Hepatocyte (in vitro differentiated cells): ENCODE results near the gene XKRX. TPM values are rescaled to one million over a fixed set of nuclear protein-coding genes. Genes with fewer than 3 reads are reported as not detected.

Experiments
- DNase-seq: peaks from one replicate; pipeline ENCODE4 v3.0.0-alpha.2; 2016; ENCODE audit warnings: low spot score
- H2AFZ ChIP-seq: fragments of 200-600 bp; sonication (generic); 2 replicates; pipeline ENCODE4 v1.6.0; 2016; ENCODE audit warnings: antibody characterized with exemption, mild to moderate bottlenecking
- H3K27ac ChIP-seq: fragments of 200-600 bp; sonication (generic); 2 replicates; pipeline ENCODE4 v1.5.1; 2016; ENCODE audit warnings: mild to moderate bottlenecking
- H3K27me3 ChIP-seq: fragments of 200-600 bp; sonication (generic); 2 replicates; pipeline ENCODE4 v1.6.1; 2016
- H3K36me3 ChIP-seq: fragments of 200-600 bp; sonication (generic); replicated peaks from 2 replicates; pipeline ENCODE4 v1.5.1; 2016; ENCODE audit warnings: low read depth; ENCODE audit not compliant: insufficient read depth
- H3K4me1 ChIP-seq: fragments of 200-600 bp; sonication (generic); 2 replicates; pipeline ENCODE4 v1.5.1; 2016; ENCODE audit warnings: mild to moderate bottlenecking, moderate library complexity; ENCODE audit not compliant: insufficient read depth
- H3K4me2 ChIP-seq: fragments of 200-600 bp; sonication (generic); 2 replicates; pipeline ENCODE4 v1.6.0; 2016
- H3K4me3 ChIP-seq: fragments of 200-600 bp; sonication (generic); 2 replicates; pipeline ENCODE4 v1.5.1; 2016; ENCODE audit warnings: mild to moderate bottlenecking
- H3K79me2 ChIP-seq: fragments of 200-600 bp; sonication (generic); 2 replicates; pipeline ENCODE4 v1.6.0; 2017; ENCODE audit warnings: mild to moderate bottlenecking
- H3K9me2 ChIP-seq: fragments of 200-600 bp; sonication (generic); replicated peaks from 2 replicates; pipeline ENCODE4 v1.6.0; 2017; ENCODE audit warnings: mild to moderate bottlenecking; ENCODE audit not compliant: insufficient read depth
- H3K9me3 ChIP-seq: fragments of 200-600 bp; sonication (generic); 2 replicates; pipeline ENCODE4 v1.5.1; 2016; ENCODE audit warnings: low read depth, mild to moderate bottlenecking
- H4K20me1 ChIP-seq: fragments of 200-600 bp; sonication (generic); 2 replicates; pipeline ENCODE4 v1.6.0; 2016; ENCODE audit warnings: mild to moderate bottlenecking; ENCODE audit not compliant: insufficient read depth, poor library complexity, severe bottlenecking
- EZH2 ChIP-seq: fragments of 200-600 bp; sonication (generic); IDR thresholded peaks from 2 replicates; pipeline ENCODE4 v1.6.1; 2016; ENCODE audit warnings: antibody characterized with exemption, mild to moderate bottlenecking, borderline replicate concordance
- EZH2phosphoT487 ChIP-seq: fragments of 200-600 bp; sonication (generic); IDR thresholded peaks from one replicate; pipeline ENCODE4 v1.6.1; 2018; ENCODE audit warnings: antibody characterized with exemption, mild to moderate bottlenecking, low read depth, moderate library complexity; ENCODE audit not compliant: unreplicated experiment, severe bottlenecking
- WGBS: methylation state at CpG from one replicate; pipeline ENCODE4 v1.1.6; 2016; ENCODE audit warnings: low lambda C conversion rate; ENCODE audit errors: missing lambda C conversion rate; 5-methylcytosine and 5-hydroxymethylcytosine counted together
- polyA plus RNA-seq: library from polyadenylated mRNA; unstranded; fragments of >200 nt; fragmentation: Nextera tagmentation; extraction: Ambion mirVana; gene quantifications from 2 replicates; pipeline ENCODE4 v1.2.1, GENCODE V29; 2016
- total RNA-seq: library from RNA; depleted of rRNA; stranded (reverse); fragments of >200 nt; gene quantifications from 2 replicates; pipeline ENCODE4 v1.2.3, GENCODE V29; 2014
- TF ChIP-seq, protein P1 (sequence below): fragments of 200-600 bp; sonication (generic); IDR thresholded peaks from 2 replicates; pipeline ENCODE4 v1.5.1; 2016; ENCODE audit warnings: antibody characterized with exemption, mild to moderate bottlenecking; ENCODE audit not compliant: poor library complexity

Gene XKRX
- total and polyA plus RNA-seq, 2 experiments from 2014 or later, result 1.1 to 8.7 TPM

DNA sequence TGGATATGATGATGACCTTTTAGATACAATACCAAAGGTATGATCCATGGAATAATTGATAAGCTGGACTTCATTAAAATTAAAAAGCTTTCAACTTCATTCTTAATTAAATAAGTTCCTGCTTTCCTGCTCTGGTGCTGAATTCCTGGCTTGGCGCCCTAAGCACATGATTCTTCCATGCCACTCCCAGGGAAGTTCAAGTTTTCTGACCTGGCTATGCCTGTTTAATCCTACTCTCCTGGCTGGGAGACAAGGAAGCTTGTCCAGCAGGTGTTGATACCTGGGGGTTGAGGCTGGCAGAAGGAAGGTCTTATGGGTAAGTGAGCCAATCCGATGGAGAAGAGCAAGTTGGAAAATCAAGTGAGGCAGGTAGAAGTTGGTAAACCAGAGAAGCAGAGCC, 24.3 kb downstream of the XKRX start:
- no peaks in the 10 kb centered on the region for H4K20me1 ChIP-seq
- no peak for DNase-seq
- TF ChIP-seq, protein P1, sequence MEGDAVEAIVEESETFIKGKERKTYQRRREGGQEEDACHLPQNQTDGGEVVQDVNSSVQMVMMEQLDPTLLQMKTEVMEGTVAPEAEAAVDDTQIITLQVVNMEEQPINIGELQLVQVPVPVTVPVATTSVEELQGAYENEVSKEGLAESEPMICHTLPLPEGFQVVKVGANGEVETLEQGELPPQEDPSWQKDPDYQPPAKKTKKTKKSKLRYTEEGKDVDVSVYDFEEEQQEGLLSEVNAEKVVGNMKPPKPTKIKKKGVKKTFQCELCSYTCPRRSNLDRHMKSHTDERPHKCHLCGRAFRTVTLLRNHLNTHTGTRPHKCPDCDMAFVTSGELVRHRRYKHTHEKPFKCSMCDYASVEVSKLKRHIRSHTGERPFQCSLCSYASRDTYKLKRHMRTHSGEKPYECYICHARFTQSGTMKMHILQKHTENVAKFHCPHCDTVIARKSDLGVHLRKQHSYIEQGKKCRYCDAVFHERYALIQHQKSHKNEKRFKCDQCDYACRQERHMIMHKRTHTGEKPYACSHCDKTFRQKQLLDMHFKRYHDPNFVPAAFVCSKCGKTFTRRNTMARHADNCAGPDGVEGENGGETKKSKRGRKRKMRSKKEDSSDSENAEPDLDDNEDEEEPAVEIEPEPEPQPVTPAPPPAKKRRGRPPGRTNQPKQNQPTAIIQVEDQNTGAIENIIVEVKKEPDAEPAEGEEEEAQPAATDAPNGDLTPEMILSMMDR, result no peak
- no peak for TF ChIP-seq EZH2
- no peak for TF ChIP-seq EZH2phosphoT487
- H3K4me2 ChIP-seq, result no peak overlapping the region
- no peaks in the 10 kb centered on the region for H3K27me3 ChIP-seq
- H3K36me3 ChIP-seq, result no peaks in the 10 kb centered on the region
- H3K27ac ChIP-seq, result no peak overlapping the region
- H2AFZ ChIP-seq, result no peak overlapping the region
- no peaks in the 10 kb centered on the region for H3K79me2 ChIP-seq
- H3K9me2 ChIP-seq, result no peaks in the 10 kb centered on the region
- no peaks in the 10 kb centered on the region for H3K9me3 ChIP-seq
- WGBS, result 86% methylated on average over 2 of the region's 2 CpGs
- no peaks in the 10 kb centered on the region for H3K4me1 ChIP-seq
- no peak overlapping the region for H3K4me3 ChIP-seq

- no peaks in the 10 kb centered on the region for H3K4me1 ChIP-seq
- H3K4me3 ChIP-seq, result no peak overlapping the region
- no peaks in the 10 kb centered on the region for H3K79me2 ChIP-seq
- TF ChIP-seq EZH2 (no peak), EZH2phosphoT487 (no peak)
- TF ChIP-seq, protein P1, result peak; percentile 50
- H3K27me3 ChIP-seq, result no peaks in the 10 kb centered on the region
- no peaks in the 10 kb centered on the region for H3K9me2 ChIP-seq
- 32% methylated on average over 5 of the region's 5 CpGs for WGBS
- peak; percentile 28 for DNase-seq
- H3K9me3 ChIP-seq, result no peaks in the 10 kb centered on the region
- no peak overlapping the region for H2AFZ ChIP-seq
- no peak overlapping the region for H3K4me2 ChIP-seq
- H3K36me3 ChIP-seq, result no peaks in the 10 kb centered on the region
- H4K20me1 ChIP-seq, result no peaks in the 10 kb centered on the region
- H3K27ac ChIP-seq, result no peak overlapping the region
These were observed 33.2 kb downstream of the XKRX start for GRCh38 chrX:100895365-100896075.

DNA sequence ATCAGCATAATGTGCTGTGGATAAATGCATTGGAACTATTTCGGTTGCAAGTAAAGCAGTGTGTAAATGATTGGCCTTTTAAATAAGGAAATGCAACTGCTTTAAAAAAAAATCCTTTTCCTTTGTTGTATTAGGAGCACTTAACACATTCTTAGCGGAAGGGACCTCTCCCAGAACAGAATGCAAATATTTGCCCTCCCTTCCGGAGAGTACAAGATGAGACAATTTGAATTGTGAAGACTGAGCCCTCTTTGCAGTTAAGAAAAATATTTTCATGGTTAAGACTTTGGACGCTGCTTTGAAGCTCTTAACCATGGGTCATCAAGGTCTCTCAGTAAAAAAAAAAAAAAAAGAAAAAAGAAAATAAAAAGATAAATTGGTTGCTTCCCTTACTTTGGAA, 45.1 kb downstream of the XKRX start:
- Histone ChIP-seq H3K9me2 (no peaks in the 10 kb centered on the region), H3K4me3 (no peak overlapping the region), H3K27ac (peak overlapping the region; percentile 80), H3K4me1 (no peaks in the 10 kb centered on the region), H3K27me3 (no peaks in the 10 kb centered on the region), H2AFZ (no peak overlapping the region), H3K79me2 (no peaks in the 10 kb centered on the region), H3K36me3 (no peaks in the 10 kb centered on the region), H3K4me2 (peak overlapping the region; percentile 37), H3K9me3 (no peaks in the 10 kb centered on the region), H4K20me1 (no peaks in the 10 kb centered on the region)
- 45% methylated on average over 4 of the region's 4 CpGs for WGBS
- TF ChIP-seq, protein P1, result no peak
- TF ChIP-seq EZH2phosphoT487 (no peak), EZH2 (no peak)
- no peak for DNase-seq
